Liver (tissue), 9 donors: ENCODE results near the gene NRF1. TPM values are rescaled to one million over a fixed set of nuclear protein-coding genes. Genes with fewer than 3 reads are reported as not detected.

Experiments
- DNase-seq: peaks from one replicate; pipeline ENCODE4 v3.0.0-alpha.2; 2017; ENCODE audit warnings: low spot score
- H3K27ac ChIP-seq, 2 donors: one replicate each; pipeline ENCODE4 v1.7.0; 2013; ENCODE audit warnings: inconsistent platforms in 2 of 2, low read length in 2 of 2, control low read depth in 1 of 2, low read depth in 1 of 2, mild to moderate bottlenecking in 1 of 2
- H3K27me3 ChIP-seq, 4 donors: one replicate each; pipeline versions ENCODE4 v1.6.1 to v1.7.0; 2013; ENCODE audit warnings: low read length in 3 of 4, inconsistent platforms in 1 of 4, mild to moderate bottlenecking in 1 of 4, moderate library complexity in 1 of 4; ENCODE audit not compliant: control insufficient read depth in 4 of 4, insufficient read depth in 4 of 4
- H3K36me3 ChIP-seq, 4 donors: one replicate each; pipeline versions ENCODE4 v1.6.1 to v1.7.0; 2013; ENCODE audit warnings: low read length in 3 of 4, mild to moderate bottlenecking in 3 of 4, low read depth in 1 of 4, moderate library complexity in 1 of 4; ENCODE audit not compliant: control insufficient read depth in 4 of 4, insufficient read depth in 3 of 4
- H3K4me1 ChIP-seq, 4 donors: one replicate each; pipeline versions ENCODE4 v1.6.1 to v1.7.0; 2013; ENCODE audit warnings: low read length in 3 of 4, mild to moderate bottlenecking in 3 of 4, moderate library complexity in 1 of 4; ENCODE audit not compliant: control insufficient read depth in 4 of 4, insufficient read depth in 4 of 4
- H3K4me3 ChIP-seq, 3 donors: one replicate each; pipeline versions ENCODE4 v1.6.1 to v1.7.0; 2013; ENCODE audit warnings: low read length in 3 of 3, control low read depth in 1 of 3, low read depth in 1 of 3, mild to moderate bottlenecking in 1 of 3
- H3K9ac ChIP-seq, 2 donors: one replicate each; pipeline ENCODE4 v1.7.0; 2013; ENCODE audit warnings: low read length in 2 of 2, mild to moderate bottlenecking in 2 of 2, moderate library complexity in 2 of 2, control low read depth in 1 of 2, low read depth in 1 of 2
- H3K9me3 ChIP-seq, 4 donors: one replicate each; pipeline versions ENCODE4 v1.6.1 to v1.7.0; 2013; ENCODE audit warnings: low read length in 3 of 4; ENCODE audit not compliant: control insufficient read depth in 4 of 4
- ATF3 ChIP-seq: IDR thresholded peaks from 2 replicates; pipeline ENCODE4 v1.6.1; 2016; ENCODE audit warnings: antibody characterized with exemption
- EGR1 ChIP-seq, 2 donors: IDR thresholded peaks; 2 replicates each; pipeline ENCODE4 v1.6.1; 2016 to 2018; ENCODE audit warnings: antibody characterized with exemption in 2 of 2, low read depth in 2 of 2
- FOXA1 ChIP-seq: IDR thresholded peaks from 2 replicates; pipeline ENCODE4 v1.6.1; 2016; ENCODE audit warnings: antibody characterized with exemption
- FOXA2 ChIP-seq: IDR thresholded peaks from 2 replicates; pipeline ENCODE4 v1.6.1; 2016; ENCODE audit warnings: antibody characterized with exemption
- GABPA ChIP-seq, 2 donors: IDR thresholded peaks in 1 of 2; conservative IDR thresholded peaks in 1 of 2; 2 replicates each; pipeline ENCODE4 v1.6.1; 2016; ENCODE audit warnings: antibody characterized with exemption in 2 of 2, mild to moderate bottlenecking in 1 of 2, moderate library complexity in 1 of 2
- HNF4A ChIP-seq, 2 donors: conservative IDR thresholded peaks; 2 replicates each; pipeline ENCODE4 v1.6.1; 2016; ENCODE audit warnings: antibody characterized with exemption in 2 of 2, mild to moderate bottlenecking in 2 of 2
- HNF4G ChIP-seq: IDR thresholded peaks from 2 replicates; pipeline ENCODE4 v1.6.1; 2016; ENCODE audit warnings: antibody characterized with exemption
- JUND ChIP-seq, 2 donors: IDR thresholded peaks; 2 replicates each; pipeline ENCODE4 v1.6.1; 2016; ENCODE audit warnings: antibody characterized with exemption in 2 of 2
- NR2F2 ChIP-seq: IDR thresholded peaks from 2 replicates; pipeline ENCODE4 v1.6.1; 2016; ENCODE audit warnings: antibody characterized with exemption
- RAD21 ChIP-seq, 2 donors: IDR thresholded peaks; 2 replicates each; pipeline ENCODE4 v1.6.1; 2016; ENCODE audit warnings: antibody characterized with exemption in 2 of 2, mild to moderate bottlenecking in 2 of 2
- RXRA ChIP-seq, 2 donors: IDR thresholded peaks; 2 replicates each; pipeline ENCODE4 v1.6.1; 2017 to 2018; ENCODE audit warnings: antibody characterized with exemption in 2 of 2, mild to moderate bottlenecking in 1 of 2
- SP1 ChIP-seq: IDR thresholded peaks from 2 replicates; pipeline ENCODE4 v1.6.1; 2018; ENCODE audit warnings: antibody characterized with exemption, mild to moderate bottlenecking
- TAF1 ChIP-seq: conservative IDR thresholded peaks from 2 replicates; pipeline ENCODE4 v1.6.1; 2016; ENCODE audit warnings: antibody characterized with exemption, mild to moderate bottlenecking
- YY1 ChIP-seq: IDR thresholded peaks from 2 replicates; pipeline ENCODE4 v1.6.1; 2016; ENCODE audit warnings: antibody characterized with exemption, mild to moderate bottlenecking
- ZBTB33 ChIP-seq: IDR thresholded peaks from 2 replicates; pipeline ENCODE4 v1.6.1; 2016; ENCODE audit warnings: antibody characterized with exemption
- WGBS: extraction: QIAGEN DNeasy Blood & Tissue Kit; methylation state at CpG from one replicate; pipeline ENCODE4 v1.1.7; 2013; 5-methylcytosine and 5-hydroxymethylcytosine counted together
- polyA plus RNA-seq, 2 donors: library from polyadenylated mRNA; stranded (reverse) in 1 of 2; unstranded in 1 of 2; fragments of 200-250 nt in 1 of 2; fragments of >200 nt in 1 of 2; fragmentation: Nextera tagmentation in 1 of 2; extraction: Ambion mirVana in 1 of 2; gene quantifications; one replicate each; pipeline versions ENCODE4 v1.2.1 to v1.2.3, GENCODE V29; 2013 to 2015
- total RNA-seq, 2 donors: library from RNA; depleted of rRNA; stranded (reverse); fragments of >200 nt; gene quantifications; one replicate each; pipeline ENCODE4 v1.2.3, GENCODE V29; 2014
- TF ChIP-seq, protein P1 (sequence below): fragments of 150-350 bp; IDR thresholded peaks from 2 replicates; pipeline ENCODE4 v1.5.1; 2017; ENCODE audit warnings: improper control_type of control experiment, low read depth, low read length; ENCODE audit not compliant: missing input control
- donor health status: healthy.
- donor health status: healthy.
- donor health status: healthy.
- donor health status: healthy.
- donor health status: healthy.

The NRF1 gene
- total and polyA plus RNA-seq, 4 donors, result 1.3 to 14.8 (median 5.3) TPM

GRCh38 chr7:129771201-129771927 lies 159.8 kb downstream of the NRF1 start:
- TF ChIP-seq ATF3, result no peak
- no peak for TF ChIP-seq FOXA2
- TF ChIP-seq, protein P1, sequence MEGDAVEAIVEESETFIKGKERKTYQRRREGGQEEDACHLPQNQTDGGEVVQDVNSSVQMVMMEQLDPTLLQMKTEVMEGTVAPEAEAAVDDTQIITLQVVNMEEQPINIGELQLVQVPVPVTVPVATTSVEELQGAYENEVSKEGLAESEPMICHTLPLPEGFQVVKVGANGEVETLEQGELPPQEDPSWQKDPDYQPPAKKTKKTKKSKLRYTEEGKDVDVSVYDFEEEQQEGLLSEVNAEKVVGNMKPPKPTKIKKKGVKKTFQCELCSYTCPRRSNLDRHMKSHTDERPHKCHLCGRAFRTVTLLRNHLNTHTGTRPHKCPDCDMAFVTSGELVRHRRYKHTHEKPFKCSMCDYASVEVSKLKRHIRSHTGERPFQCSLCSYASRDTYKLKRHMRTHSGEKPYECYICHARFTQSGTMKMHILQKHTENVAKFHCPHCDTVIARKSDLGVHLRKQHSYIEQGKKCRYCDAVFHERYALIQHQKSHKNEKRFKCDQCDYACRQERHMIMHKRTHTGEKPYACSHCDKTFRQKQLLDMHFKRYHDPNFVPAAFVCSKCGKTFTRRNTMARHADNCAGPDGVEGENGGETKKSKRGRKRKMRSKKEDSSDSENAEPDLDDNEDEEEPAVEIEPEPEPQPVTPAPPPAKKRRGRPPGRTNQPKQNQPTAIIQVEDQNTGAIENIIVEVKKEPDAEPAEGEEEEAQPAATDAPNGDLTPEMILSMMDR, result no peak
- no peak for TF ChIP-seq HNF4G
- TF ChIP-seq YY1, result no peak
- no peak for TF ChIP-seq TAF1
- TF ChIP-seq JUND (IDR thresholded peaks at IDR 0.05), result no peak
- no peak for TF ChIP-seq RAD21 (IDR thresholded peaks at IDR 0.05)
- no peak for TF ChIP-seq FOXA1
- TF ChIP-seq RXRA (IDR thresholded peaks at IDR 0.05), result no peak
- no peak overlapping the region for H3K4me3 ChIP-seq
- 84% methylated on average over 19 of the region's 19 CpGs for WGBS
- no peaks in the 10 kb centered on the region for H3K36me3 ChIP-seq
- no peaks in the 10 kb centered on the region for H3K4me1 ChIP-seq
- no peak for DNase-seq
- no peaks in the 10 kb centered on the region for H3K27me3 ChIP-seq
- H3K9ac ChIP-seq, result no peak overlapping the region
- no peaks in the 10 kb centered on the region for H3K9me3 ChIP-seq
- no peak overlapping the region for H3K27ac ChIP-seq

- no peaks in the 10 kb centered on the region for H3K4me1 ChIP-seq
- 71% methylated on average over 18 of the region's 18 CpGs for WGBS
- H3K9ac ChIP-seq, result no peak overlapping the region
- H3K9me3 ChIP-seq, result no peaks in the 10 kb centered on the region
- no peak overlapping the region for H3K27ac ChIP-seq
- DNase-seq, result no peak
- H3K36me3 ChIP-seq, result no peaks in the 10 kb centered on the region
- no peaks in the 10 kb centered on the region for H3K27me3 ChIP-seq
- H3K4me3 ChIP-seq, result no peak overlapping the region
- no peak for TF ChIP-seq HNF4A (conservative IDR thresholded peaks at IDR 0.05)
- no peak for TF ChIP-seq TAF1
- TF ChIP-seq NR2F2, result no peak
- TF ChIP-seq RAD21 (IDR thresholded peaks at IDR 0.05), result no peak
- no peak for TF ChIP-seq GABPA (IDR thresholded peaks at IDR 0.05 in 1 of 2, conservative IDR thresholded peaks at IDR 0.05 in 1 of 2)
- TF ChIP-seq RXRA (IDR thresholded peaks at IDR 0.05), result no peak
- no peak for TF ChIP-seq ZBTB33
- TF ChIP-seq FOXA1, result no peak
- no peak for TF ChIP-seq EGR1 (IDR thresholded peaks at IDR 0.05; ENCODE audit: low read depth in 2 of 2)
- no peak for TF ChIP-seq FOXA2
- TF ChIP-seq SP1, result no peak
Observed at GRCh38 chr7:129771928-129772479, 160.5 kb downstream of the NRF1 start.
